Brain microvascular endothelial cell (primary cell): Measurements from ENCODE around the gene C22orf23.

Source experiments
- DNase-seq: peaks from one replicate; pipeline ENCODE4 v3.0.0-alpha.2; 2020
- H3K27ac ChIP-seq: fragments of 250-450 bp; sonication (Bioruptor Pico); 2 replicates; pipeline ENCODE4 v1.5.1; 2020; ENCODE audit warnings: mild to moderate bottlenecking, moderate library complexity
- H3K27me3 ChIP-seq: fragments of 250-450 bp; sonication (Bioruptor Pico); replicated peaks from 2 replicates; pipeline ENCODE4 v1.5.1; 2020; ENCODE audit warnings: mild to moderate bottlenecking
- H3K36me3 ChIP-seq: fragments of 250-450 bp; sonication (Bioruptor Pico); replicated peaks from 2 replicates; pipeline ENCODE4 v1.5.1; 2020; ENCODE audit warnings: mild to moderate bottlenecking
- H3K4me3 ChIP-seq: 2 replicates; pipeline ENCODE4 v1.5.1; 2011; ENCODE audit warnings: low read depth, mild to moderate bottlenecking, control low read depth, low read length, moderate library complexity
- in situ Hi-C: cut with HindIII; loops from 2 replicates; pipeline ENCODE4 v1.10.0; 2017; ENCODE audit warnings: low sequenced_read_pairs, low pct_ligation_motif_present
- TF ChIP-seq, protein P1 (sequence below): IDR thresholded peaks from 2 replicates; pipeline ENCODE4 v1.5.1; 2011; ENCODE audit warnings: low read depth, mild to moderate bottlenecking, moderate library complexity, low read length, control low read depth, inconsistent platforms; ENCODE audit errors: missing control alignments

C22orf23 gene

DNA sequence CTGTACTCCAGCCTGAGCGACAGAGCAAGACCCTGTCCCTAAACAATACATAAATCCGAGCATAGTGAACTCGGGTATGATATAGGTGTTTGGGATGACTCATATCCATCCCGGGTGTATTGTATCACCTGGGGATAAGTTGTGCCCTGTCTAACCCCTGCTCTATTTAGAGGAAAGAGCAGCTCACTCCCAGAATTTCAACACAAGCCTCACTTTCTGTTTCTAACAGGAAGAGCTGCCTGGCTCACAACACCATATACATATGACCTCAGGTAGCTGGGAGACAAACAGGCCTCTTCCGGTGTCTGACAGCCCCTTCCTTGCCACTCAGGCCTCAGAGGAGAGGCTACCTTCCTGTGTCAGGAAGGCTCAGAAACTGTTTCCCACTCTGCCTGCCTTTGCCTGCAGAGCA is 57.2 kb downstream of the C22orf23 start:
- in situ Hi-C loops: no loop called here
- Histone ChIP-seq H3K4me3 (no peak overlapping the region), H3K27me3 (no peaks in the 10 kb centered on the region), H3K27ac (no peak overlapping the region), H3K36me3 (no peaks in the 10 kb centered on the region)
- DNase-seq: no peak
- TF ChIP-seq, protein P1, sequence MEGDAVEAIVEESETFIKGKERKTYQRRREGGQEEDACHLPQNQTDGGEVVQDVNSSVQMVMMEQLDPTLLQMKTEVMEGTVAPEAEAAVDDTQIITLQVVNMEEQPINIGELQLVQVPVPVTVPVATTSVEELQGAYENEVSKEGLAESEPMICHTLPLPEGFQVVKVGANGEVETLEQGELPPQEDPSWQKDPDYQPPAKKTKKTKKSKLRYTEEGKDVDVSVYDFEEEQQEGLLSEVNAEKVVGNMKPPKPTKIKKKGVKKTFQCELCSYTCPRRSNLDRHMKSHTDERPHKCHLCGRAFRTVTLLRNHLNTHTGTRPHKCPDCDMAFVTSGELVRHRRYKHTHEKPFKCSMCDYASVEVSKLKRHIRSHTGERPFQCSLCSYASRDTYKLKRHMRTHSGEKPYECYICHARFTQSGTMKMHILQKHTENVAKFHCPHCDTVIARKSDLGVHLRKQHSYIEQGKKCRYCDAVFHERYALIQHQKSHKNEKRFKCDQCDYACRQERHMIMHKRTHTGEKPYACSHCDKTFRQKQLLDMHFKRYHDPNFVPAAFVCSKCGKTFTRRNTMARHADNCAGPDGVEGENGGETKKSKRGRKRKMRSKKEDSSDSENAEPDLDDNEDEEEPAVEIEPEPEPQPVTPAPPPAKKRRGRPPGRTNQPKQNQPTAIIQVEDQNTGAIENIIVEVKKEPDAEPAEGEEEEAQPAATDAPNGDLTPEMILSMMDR: no peak

DNA sequence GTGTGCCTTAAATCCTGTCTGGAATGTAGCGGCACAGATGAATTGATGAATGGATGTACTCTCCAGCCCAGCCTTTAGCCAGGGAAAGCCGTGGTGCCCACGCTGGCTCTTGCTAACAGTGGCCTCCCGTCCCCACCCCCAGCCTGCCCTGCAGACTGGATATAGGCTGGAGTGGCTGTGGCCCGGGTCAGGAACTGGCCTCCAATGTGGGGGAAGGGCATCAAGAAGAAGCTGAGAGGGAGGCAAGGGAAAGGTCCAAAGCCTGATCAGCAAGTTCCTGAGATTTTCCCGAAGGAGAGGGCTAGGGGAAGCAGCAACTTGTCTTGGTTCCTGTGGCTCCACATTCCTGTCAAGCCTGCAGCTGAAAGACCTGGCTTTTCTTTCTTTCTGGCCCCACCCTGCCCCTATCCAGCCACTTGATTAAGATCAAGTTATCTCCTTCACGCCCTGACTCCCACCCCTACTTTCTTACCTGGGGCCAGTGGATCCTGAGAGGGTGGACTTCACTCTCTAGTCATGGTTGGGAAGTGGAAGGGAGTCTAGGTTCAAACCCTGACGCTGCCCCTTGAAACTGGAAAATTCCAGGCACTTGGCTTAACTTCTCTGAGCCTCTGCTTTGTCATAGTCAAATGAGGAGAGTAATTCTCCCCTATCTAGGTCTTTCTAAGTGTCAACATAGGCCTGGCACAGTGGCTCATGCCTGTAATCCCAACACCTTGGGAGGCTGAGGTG is 58.3 kb downstream of the C22orf23 start:
- TF ChIP-seq, protein P1: no peak
- DNase-seq: no peak

DNA sequence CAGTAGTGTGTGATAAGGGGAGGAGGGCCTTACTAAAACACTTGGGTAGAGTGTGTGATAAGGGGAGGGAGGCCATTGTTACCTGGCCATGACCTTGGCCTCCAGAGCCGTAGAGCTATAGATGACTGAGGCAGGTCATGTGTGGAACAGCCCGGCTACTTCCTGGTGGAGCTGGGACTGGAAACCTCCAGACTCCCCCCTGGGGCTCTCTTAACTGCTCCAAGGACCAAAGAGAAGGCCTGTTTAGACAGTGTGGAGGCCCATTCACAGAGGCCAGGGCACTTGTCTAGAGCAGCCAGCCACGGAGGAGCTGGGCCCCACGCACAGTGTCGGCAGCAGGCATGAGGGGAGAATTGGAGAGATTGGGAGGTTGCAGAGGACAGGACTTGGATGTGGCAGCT is 59.8 kb downstream of the C22orf23 start:
- H3K27me3 ChIP-seq: no peaks in the 10 kb centered on the region
- DNase-seq: no peak
- peaks cover 18% of the 10 kb centered on the region for H3K36me3 ChIP-seq
- in situ Hi-C loops: no loop called here
- no peak overlapping the region for H3K4me3 ChIP-seq
- H3K27ac ChIP-seq: no peak overlapping the region
- TF ChIP-seq, protein P1: no peak

More for the DNA sequence above, 58.3 kb downstream of the C22orf23 start:
- Histone ChIP-seq H3K27me3 (no peaks in the 10 kb centered on the region), H3K27ac (no peak overlapping the region), H3K36me3 (peaks cover 5% of the 10 kb centered on the region), H3K4me3 (no peak overlapping the region)
- in situ Hi-C loops: no loop called here
